Thyroid gland (tissue), 4 donors: ENCODE measurements around the gene FXYD6. TPM values are rescaled to one million over a fixed set of nuclear protein-coding genes. Genes with fewer than 3 reads are reported as not detected.

Experiments used
- DNase-seq, 2 donors: peaks; one replicate each; pipeline ENCODE4 v3.0.0-alpha.2; 2019
- H3K27ac ChIP-seq, 3 donors: fragments of 200-600 bp; sonication (generic); 1 replicate in 2 of 3; 2 replicates in 1 of 3; pipeline ENCODE4 v1.5.1; 2016 to 2019; ENCODE audit warnings: mild to moderate bottlenecking in 1 of 3, moderate library complexity in 1 of 3
- H3K27me3 ChIP-seq: fragments of 200-600 bp; sonication (generic); one replicate; pipeline ENCODE4 v1.5.1; 2019
- H3K36me3 ChIP-seq, 2 donors: fragments of 200-600 bp; sonication (generic); one replicate each; pipeline ENCODE4 v1.5.1; 2016 to 2019
- H3K4me1 ChIP-seq, 2 donors: fragments of 200-600 bp; sonication (generic); one replicate each; pipeline ENCODE4 v1.5.1; 2017 to 2019
- H3K4me3 ChIP-seq, 3 donors: fragments of 200-600 bp; sonication (generic); replicated peaks in 1 of 3; 1 replicate in 2 of 3; 2 replicates in 1 of 3; pipeline ENCODE4 v1.5.1; 2016; ENCODE audit warnings: mild to moderate bottlenecking in 1 of 3
- H3K9me3 ChIP-seq: fragments of 200-600 bp; sonication (generic); one replicate; pipeline ENCODE4 v1.5.1; 2017
- CTCF ChIP-seq, 6 experiments: fragments of 200-600 bp in 3 of 6; fragments of 450-650 bp in 3 of 6; sonication (generic) in 3 of 6; IDR thresholded peaks; one replicate each; pipeline ENCODE4 v1.5.1; 2016 to 2019; ENCODE audit warnings: antibody characterized with exemption in 6 of 6, mild to moderate bottlenecking in 2 of 6, inconsistent platforms in 1 of 6, moderate library complexity in 1 of 6
- POLR2A ChIP-seq, 2 donors: fragments of 450-650 bp; IDR thresholded peaks; one replicate each; pipeline ENCODE4 v1.6.1; 2017; ENCODE audit warnings: antibody characterized with exemption in 2 of 2, mild to moderate bottlenecking in 2 of 2, moderate library complexity in 1 of 2
- WGBS, 2 donors: methylation state at CpG; one replicate each; pipeline ENCODE4 v1.1.5; 2017; 5-methylcytosine and 5-hydroxymethylcytosine counted together
- intact Hi-C: fragments of 100-400 bp; cut with DNase I; formaldehyde crosslinking; loops from one replicate; pipeline ENCODE4 v1.15.1; 2023
- total RNA-seq, 4 donors: library from RNA; depleted of rRNA; stranded (reverse); fragments of >200 nt; gene quantifications; one replicate each; pipeline ENCODE4 v1.2.3, GENCODE V29; 2016

Gene FXYD6
- total RNA-seq, 4 donors from 2014 or later = 34.2 to 143 (median 88.6) TPM

DNA sequence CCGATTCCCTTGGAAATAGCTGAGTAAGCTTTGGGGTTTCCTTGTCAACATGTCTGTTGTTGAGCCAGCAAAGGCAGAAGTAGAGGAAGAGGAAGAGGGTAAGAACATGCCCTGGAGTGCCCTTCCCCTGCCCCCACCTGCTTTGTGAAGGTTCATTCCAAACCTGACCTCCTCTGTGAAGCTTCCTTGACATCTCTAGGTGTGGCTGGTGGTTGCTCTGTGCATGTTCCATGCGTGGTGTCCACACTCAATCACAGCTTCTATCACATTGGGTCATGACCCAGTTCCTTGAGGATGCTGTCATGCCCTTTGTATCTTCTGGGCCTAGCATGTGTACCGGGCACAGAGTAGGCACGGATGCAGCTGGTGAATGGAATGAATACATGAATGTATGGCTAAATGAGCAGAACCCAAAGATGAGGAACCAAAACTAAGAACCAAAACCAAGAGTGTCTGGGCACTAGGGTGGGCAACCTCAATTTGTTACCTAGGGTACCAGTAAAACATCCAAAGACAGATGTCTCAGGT is 23.7 kb upstream of the FXYD6 start:
- Histone ChIP-seq H3K27me3 (no peaks in the 10 kb centered on the region), H3K4me1 (no peaks in the 10 kb centered on the region), H3K27ac (no peak overlapping the region), H3K9me3 (no peaks in the 10 kb centered on the region), H3K4me3 (no peak overlapping the region), H3K36me3 (no peaks in the 10 kb centered on the region)
- DNase-seq = no peak
- no peak for TF ChIP-seq POLR2A (IDR thresholded peaks at IDR 0.05)
- TF ChIP-seq CTCF (IDR thresholded peaks at IDR 0.05) = no peak
- intact Hi-C loops = no loop called here
- WGBS, 2 donors = 77 to 83% methylated on average over 4 of the region's 4 CpGs

DNA sequence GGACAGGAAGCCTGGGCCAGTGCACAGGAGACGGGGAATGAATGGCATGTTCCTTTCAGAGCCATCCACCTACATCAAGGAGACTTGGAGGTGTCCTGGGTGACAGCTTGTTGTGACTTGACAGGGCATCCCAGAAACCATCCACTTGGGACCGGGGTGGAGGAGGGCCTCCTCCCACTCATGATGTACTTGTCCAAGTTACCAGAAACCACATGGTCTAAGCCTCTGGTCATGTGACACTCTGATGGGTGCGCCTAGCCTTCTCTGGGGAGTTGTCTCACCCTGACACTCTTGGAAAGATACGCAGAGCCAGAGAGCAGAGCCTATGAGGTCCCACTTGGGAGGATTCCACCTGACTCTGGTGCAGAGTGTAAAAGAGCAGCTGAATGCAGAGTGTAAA is 21.6 kb upstream of the FXYD6 start:
- 85 to 88% methylated on average over 2 to 3 of the region's 4 CpGs for WGBS, 2 donors
- Histone ChIP-seq H3K27me3 (no peaks in the 10 kb centered on the region), H3K4me1 (no peaks in the 10 kb centered on the region), H3K36me3 (no peaks in the 10 kb centered on the region), H3K27ac (no peak overlapping the region), H3K9me3 (no peaks in the 10 kb centered on the region), H3K4me3 (no peak overlapping the region)
- intact Hi-C loops = no loop called here
- no peak for DNase-seq
- TF ChIP-seq CTCF (IDR thresholded peaks at IDR 0.05) = no peak
- no peak for TF ChIP-seq POLR2A (IDR thresholded peaks at IDR 0.05)

DNA sequence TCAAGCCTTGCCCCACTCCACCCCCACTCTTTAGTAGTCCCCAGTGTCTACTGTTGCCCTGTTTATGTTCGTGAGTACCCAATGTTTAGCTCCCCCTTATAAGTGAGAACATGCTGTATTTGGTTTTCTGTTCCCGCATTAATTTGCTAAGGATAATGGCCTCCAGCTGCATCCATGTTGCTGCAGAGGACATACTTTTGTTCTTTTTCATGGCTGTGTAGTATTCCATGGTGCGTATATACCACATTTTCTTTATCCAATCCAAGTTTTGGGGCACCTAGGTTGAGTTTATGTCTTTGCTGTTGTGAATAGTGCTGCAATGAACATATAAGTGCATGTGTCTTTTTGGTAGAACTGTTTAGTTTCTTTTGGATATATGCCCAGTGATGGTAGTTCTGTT is 16.2 kb upstream of the FXYD6 start:
- intact Hi-C loops = no loop called here
- H3K9me3 ChIP-seq = no peaks in the 10 kb centered on the region
- no peaks in the 10 kb centered on the region for H3K27me3 ChIP-seq
- 99% methylated on average over 3 of the region's 3 CpGs for WGBS, 2 donors
- TF ChIP-seq CTCF (IDR thresholded peaks at IDR 0.05) (no peak), POLR2A (IDR thresholded peaks at IDR 0.05) (no peak)
- H3K27ac ChIP-seq = no peak overlapping the region
- DNase-seq = no peak
- peaks cover 2 to 8% of the 10 kb centered on the region in 2 donors for H3K4me1 ChIP-seq
- no peak overlapping the region for H3K4me3 ChIP-seq
- no peaks in the 10 kb centered on the region for H3K36me3 ChIP-seq

- H3K4me1 ChIP-seq = peaks cover 6 to 12% of the 10 kb centered on the region in 2 donors
- 72 to 95% methylated on average over 2 of the region's 2 CpGs for WGBS, 2 donors
- no peaks in the 10 kb centered on the region for H3K27me3 ChIP-seq
- no peak for DNase-seq
- H3K36me3 ChIP-seq = no peaks in the 10 kb centered on the region
- intact Hi-C loops = no loop called here
- no peaks in the 10 kb centered on the region for H3K9me3 ChIP-seq
- TF ChIP-seq CTCF (IDR thresholded peaks at IDR 0.05) = no peak
- TF ChIP-seq POLR2A (IDR thresholded peaks at IDR 0.05) = no peak
- H3K27ac ChIP-seq = no peak overlapping the region
- no peak overlapping the region for H3K4me3 ChIP-seq
These were observed 14.9 kb upstream of the FXYD6 start for GRCh38 chr11:117891362-117891761.

DNA sequence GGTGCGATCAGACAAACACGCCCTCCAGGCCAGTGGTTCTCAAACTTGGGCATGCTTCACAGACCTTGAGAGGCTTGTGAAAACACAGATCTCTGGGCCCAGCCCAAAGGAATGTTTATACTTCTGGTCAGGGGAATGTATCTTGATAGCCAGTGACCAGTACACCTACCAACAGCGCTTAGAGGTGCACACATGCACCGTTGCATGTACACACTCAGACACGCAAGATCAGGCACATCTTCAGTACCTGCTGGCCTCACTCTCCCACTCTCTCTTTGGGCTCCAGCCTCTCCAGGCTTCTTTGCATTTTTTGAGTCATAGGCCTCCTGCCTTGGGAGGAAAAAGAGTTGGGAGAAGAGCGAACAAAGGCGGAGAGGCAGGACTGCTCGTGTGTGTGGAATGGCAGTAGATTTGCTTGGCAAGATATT is 11.7 kb upstream of the FXYD6 start:
- Histone ChIP-seq H3K27me3 (no peaks in the 10 kb centered on the region), H3K36me3 (no peaks in the 10 kb centered on the region), H3K9me3 (no peaks in the 10 kb centered on the region), H3K27ac (peak overlapping the region; percentile 27 to 67 (median 35)), H3K4me3 (no peak overlapping the region), H3K4me1 (peaks cover 10 to 27% of the 10 kb centered on the region in 2 donors)
- intact Hi-C loops = no loop called here
- TF ChIP-seq POLR2A (IDR thresholded peaks at IDR 0.05) (no peak), CTCF (IDR thresholded peaks at IDR 0.05) (no peak)
- DNase-seq = peak; percentile 90 to 91
- 22 to 49% methylated on average over 8 of the region's 8 CpGs for WGBS, 2 donors
